ENCODE results near the gene MED10. TPM values are rescaled to one million over a fixed set of nuclear protein-coding genes. Genes with fewer than 3 reads are reported as not detected.

Gene MED10, protein sequence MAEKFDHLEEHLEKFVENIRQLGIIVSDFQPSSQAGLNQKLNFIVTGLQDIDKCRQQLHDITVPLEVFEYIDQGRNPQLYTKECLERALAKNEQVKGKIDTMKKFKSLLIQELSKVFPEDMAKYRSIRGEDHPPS
- 20.8 TPM for polyA plus RNA-seq (2013, experiment 1 of 2)
- 21.2 TPM for polyA plus RNA-seq (2013, experiment 2 of 2)

DNA sequence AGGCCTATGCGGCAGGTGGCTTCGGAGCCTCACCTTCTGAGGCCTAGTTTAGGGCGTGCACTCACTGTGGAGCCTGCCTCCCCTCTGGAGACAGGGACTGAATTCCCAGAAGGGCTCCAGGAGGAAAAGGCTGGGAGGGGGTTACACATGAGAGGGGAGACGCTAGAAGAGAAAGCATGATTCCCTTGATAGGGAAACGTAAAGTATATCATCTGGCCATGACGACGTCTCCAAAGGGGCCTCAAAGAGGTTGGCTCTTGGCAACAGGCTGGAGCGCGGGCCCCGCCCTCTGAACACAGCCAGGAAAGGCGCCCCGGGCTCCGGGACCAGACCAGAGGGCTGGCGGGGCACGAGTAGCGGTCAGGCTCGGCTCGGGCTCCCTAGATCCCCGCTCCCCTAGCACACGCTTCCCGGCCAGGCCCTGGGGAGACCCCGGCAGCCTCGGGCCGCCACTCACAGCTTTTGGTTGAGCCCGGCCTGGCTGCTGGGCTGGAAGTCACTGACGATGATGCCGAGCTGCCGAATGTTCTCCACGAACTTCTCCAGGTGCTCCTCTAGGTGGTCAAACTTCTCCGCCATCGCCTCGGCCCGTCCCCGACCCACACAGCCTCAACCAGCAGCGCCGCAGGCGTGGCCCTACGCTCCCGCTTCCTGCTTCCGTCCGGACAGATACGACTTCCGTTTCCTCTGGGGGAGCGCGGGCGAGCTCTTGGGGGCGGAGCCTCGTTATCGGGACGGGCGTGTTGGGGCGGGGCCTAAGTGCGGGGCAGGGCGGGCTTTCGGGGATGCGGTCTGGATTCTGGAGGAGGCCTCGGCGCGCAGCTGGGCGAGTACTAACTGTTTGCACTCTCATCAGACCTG is at the start of gene MED10:
Gene MED10, minus strand, starts transcription at position 643 of the 861 bp plus-strand sequence. Its CDS starts 64 bp downstream, at position 579.
- under 1% methylated on average over 59 of the region's 60 CpGs for WGBS
- H3K4me1 ChIP-seq (ENCODE audit: insufficient read depth, low read length): peaks cover 4% of the 10 kb centered on the region; the same call in 1 of the 2 replicates
- peak within 1 kb of the TSS; percentile 40; the same call in 1 of the 2 replicates for H3K27ac ChIP-seq (ENCODE audit: low read depth, low read length)
- H3K27me3 ChIP-seq (ENCODE audit: insufficient read depth, low read length): no peaks in the 10 kb centered on the region
- no peaks in the 10 kb centered on the region for H3K9me3 ChIP-seq (ENCODE audit: insufficient read depth, low read depth, low read length)
- peak within 1 kb of the TSS; percentile 92 for H3K4me3 ChIP-seq (ENCODE audit: low read length)
- H3K9ac ChIP-seq (ENCODE audit: low read depth, low read length): peak within 1 kb of the TSS; percentile 80
- H3K36me3 ChIP-seq (ENCODE audit: insufficient read depth, low read length): peaks cover 40% of the 10 kb centered on the region

DNA sequence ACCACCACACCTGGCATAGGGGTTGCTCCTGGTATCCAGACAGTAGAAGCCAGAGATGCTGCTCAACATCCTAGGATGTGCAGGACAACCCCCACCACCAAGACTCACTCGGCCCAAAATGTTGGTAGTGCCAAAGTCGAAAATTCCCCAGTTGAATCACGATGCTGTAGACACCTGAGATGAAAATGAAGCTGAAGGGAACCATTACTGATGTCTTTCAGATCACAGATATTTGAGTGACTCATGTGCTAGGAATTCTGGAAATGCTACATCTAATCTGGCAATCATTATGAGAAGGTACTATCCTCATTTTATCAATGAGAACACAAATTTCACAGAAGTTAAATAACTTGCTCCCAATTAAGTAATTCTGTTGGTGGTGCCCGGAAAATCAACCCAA is 49.3 kb upstream of the MED10 start:
- Histone ChIP-seq H3K27ac (ENCODE audit: low read depth, low read length) (no peak overlapping the region), H3K36me3 (ENCODE audit: insufficient read depth, low read length) (no peaks in the 10 kb centered on the region), H3K4me1 (ENCODE audit: insufficient read depth, low read length) (no peaks in the 10 kb centered on the region), H3K9me3 (ENCODE audit: insufficient read depth, low read depth, low read length) (no peaks in the 10 kb centered on the region), H3K4me3 (ENCODE audit: low read length) (no peak overlapping the region), H3K9ac (ENCODE audit: low read depth, low read length) (no peak overlapping the region), H3K27me3 (ENCODE audit: insufficient read depth, low read length) (peaks cover 3% of the 10 kb centered on the region; the same call in 1 of the 2 replicates)
- 77% methylated on average over 4 of the region's 4 CpGs for WGBS

DNA sequence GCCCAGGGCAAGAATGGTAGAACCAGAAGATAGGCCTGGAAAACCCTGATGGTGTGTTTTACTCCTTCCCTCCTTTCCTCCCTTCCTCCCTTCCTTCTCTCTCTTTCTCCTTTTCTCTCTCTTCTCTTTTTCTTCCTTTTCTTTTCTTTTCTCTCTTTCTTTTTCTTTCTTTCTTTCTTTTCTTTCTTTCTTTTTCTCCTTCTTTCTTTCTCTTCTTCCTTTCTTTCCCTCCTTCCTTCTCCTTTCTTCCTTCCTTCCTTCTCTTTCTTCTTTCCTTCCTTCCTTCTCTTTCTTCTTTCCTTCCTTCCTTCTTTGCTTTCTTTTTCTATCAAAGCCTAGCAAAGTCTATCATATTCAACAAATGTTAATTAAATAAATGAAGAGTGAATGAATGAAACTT is 46.4 kb upstream of the MED10 start:
- H3K4me3 ChIP-seq (ENCODE audit: low read length): no peak overlapping the region
- H3K27me3 ChIP-seq (ENCODE audit: insufficient read depth, low read length): peaks cover 3% of the 10 kb centered on the region; the same call in 1 of the 2 replicates
- H3K27ac ChIP-seq (ENCODE audit: low read depth, low read length): no peak overlapping the region
- H3K36me3 ChIP-seq (ENCODE audit: insufficient read depth, low read length): no peaks in the 10 kb centered on the region
- H3K9ac ChIP-seq (ENCODE audit: low read depth, low read length): no peak overlapping the region
- no peaks in the 10 kb centered on the region for H3K4me1 ChIP-seq (ENCODE audit: insufficient read depth, low read length)
- H3K9me3 ChIP-seq (ENCODE audit: insufficient read depth, low read depth, low read length): no peaks in the 10 kb centered on the region

GRCh38 chr5:6424110-6424659 is 45.8 kb upstream of the MED10 start:
- H3K4me3 ChIP-seq (ENCODE audit: low read length): no peak overlapping the region
- 90% methylated on average over 8 of the region's 8 CpGs for WGBS
- H3K4me1 ChIP-seq (ENCODE audit: insufficient read depth, low read length): no peaks in the 10 kb centered on the region
- no peaks in the 10 kb centered on the region for H3K36me3 ChIP-seq (ENCODE audit: insufficient read depth, low read length)
- peaks cover 3% of the 10 kb centered on the region; the same call in 1 of the 2 replicates for H3K27me3 ChIP-seq (ENCODE audit: insufficient read depth, low read length)
- no peaks in the 10 kb centered on the region for H3K9me3 ChIP-seq (ENCODE audit: insufficient read depth, low read depth, low read length)
- H3K9ac ChIP-seq (ENCODE audit: low read depth, low read length): no peak overlapping the region
- no peak overlapping the region for H3K27ac ChIP-seq (ENCODE audit: low read depth, low read length)

DNA sequence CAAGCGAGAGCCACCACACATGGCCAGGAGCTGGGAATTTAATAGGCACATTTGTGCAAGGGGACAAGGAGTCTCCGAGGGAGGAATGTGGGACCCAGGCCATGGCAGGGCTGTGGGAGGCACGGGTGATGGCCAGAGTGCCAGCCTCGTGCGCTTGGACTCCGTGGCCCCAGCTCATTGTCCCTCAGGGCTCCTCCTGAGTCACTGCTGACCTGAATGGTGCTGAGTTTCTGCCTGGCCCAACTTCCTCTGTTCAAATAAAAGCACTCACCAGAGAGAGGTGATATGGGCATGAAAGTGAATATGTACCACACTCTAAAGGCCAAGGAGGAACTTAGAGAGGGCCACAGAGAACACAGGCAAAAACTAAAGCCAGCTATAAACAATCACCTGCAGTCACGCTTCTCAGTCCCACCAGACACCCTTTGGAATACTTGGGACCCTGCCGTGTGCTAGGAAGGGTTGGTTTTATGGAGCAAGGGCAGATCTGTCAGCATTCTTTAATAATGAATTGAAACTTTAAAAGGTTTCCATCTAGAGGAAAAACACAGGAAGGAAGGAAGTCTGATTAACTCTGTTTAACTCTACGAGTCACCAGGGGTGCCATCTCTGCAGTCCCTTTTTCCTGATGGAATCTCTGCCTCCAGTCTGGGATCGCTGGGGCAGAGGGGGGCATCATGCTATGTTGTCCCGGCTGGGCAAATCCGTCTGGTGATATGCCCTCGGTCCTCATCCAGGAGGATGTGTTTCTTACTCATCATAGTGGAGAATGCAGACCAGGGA is 45.2 kb upstream of the MED10 start:
- Histone ChIP-seq H3K27me3 (ENCODE audit: insufficient read depth, low read length) (peaks cover 3% of the 10 kb centered on the region; the same call in 1 of the 2 replicates), H3K36me3 (ENCODE audit: insufficient read depth, low read length) (no peaks in the 10 kb centered on the region), H3K9me3 (ENCODE audit: insufficient read depth, low read depth, low read length) (no peaks in the 10 kb centered on the region), H3K27ac (ENCODE audit: low read depth, low read length) (no peak overlapping the region), H3K4me1 (ENCODE audit: insufficient read depth, low read length) (no peaks in the 10 kb centered on the region), H3K9ac (ENCODE audit: low read depth, low read length) (no peak overlapping the region), H3K4me3 (ENCODE audit: low read length) (no peak overlapping the region)
- 91% methylated on average over 13 of the region's 13 CpGs for WGBS

- Histone ChIP-seq H3K4me1 (ENCODE audit: insufficient read depth, low read length) (no peaks in the 10 kb centered on the region), H3K9ac (ENCODE audit: low read depth, low read length) (no peak overlapping the region), H3K27ac (ENCODE audit: low read depth, low read length) (no peak overlapping the region), H3K27me3 (ENCODE audit: insufficient read depth, low read length) (no peaks in the 10 kb centered on the region), H3K36me3 (ENCODE audit: insufficient read depth, low read length) (no peaks in the 10 kb centered on the region), H3K9me3 (ENCODE audit: insufficient read depth, low read depth, low read length) (no peaks in the 10 kb centered on the region), H3K4me3 (ENCODE audit: low read length) (no peak overlapping the region)
- 91% methylated on average over 6 of the region's 8 CpGs for WGBS
Measured at GRCh38 chr5:6419340-6419852, 41.0 kb upstream of the MED10 start.

DNA sequence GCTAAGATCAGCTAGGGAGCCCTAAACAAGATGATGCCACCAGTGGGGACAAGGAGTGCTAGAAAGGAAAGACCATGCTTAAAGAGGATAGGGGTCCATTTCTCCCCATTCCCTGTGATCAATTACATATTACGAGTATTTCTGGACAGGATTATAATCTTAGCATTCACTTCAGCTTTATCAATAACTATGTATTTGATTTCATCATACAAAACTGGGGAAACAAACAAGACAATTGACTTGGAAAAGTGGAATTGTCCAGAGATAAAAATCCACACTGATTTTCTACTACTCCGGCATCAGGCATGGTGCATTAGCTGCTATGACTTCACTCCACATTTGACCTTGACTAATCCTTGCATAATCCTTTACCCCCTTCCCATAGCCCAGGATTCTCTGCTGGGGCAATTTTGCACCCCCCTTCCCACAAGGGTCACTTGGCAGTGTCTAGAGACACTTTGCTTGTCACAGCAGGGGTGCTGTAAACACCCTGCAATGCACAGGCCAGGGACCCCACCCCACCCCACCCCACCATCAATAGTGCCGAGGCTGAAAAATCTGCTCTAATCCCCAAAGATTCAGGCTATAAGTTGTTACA is 40.4 kb upstream of the MED10 start:
- WGBS: over 99% methylated on average over 3 of the region's 3 CpGs
- no peaks in the 10 kb centered on the region for H3K9me3 ChIP-seq (ENCODE audit: insufficient read depth, low read depth, low read length)
- no peak overlapping the region for H3K9ac ChIP-seq (ENCODE audit: low read depth, low read length)
- H3K27me3 ChIP-seq (ENCODE audit: insufficient read depth, low read length): no peaks in the 10 kb centered on the region
- no peak overlapping the region for H3K27ac ChIP-seq (ENCODE audit: low read depth, low read length)
- H3K4me3 ChIP-seq (ENCODE audit: low read length): no peak overlapping the region
- H3K4me1 ChIP-seq (ENCODE audit: insufficient read depth, low read length): no peaks in the 10 kb centered on the region
- no peaks in the 10 kb centered on the region for H3K36me3 ChIP-seq (ENCODE audit: insufficient read depth, low read length)

- H3K36me3 ChIP-seq (ENCODE audit: insufficient read depth, low read length): no peaks in the 10 kb centered on the region
- H3K9me3 ChIP-seq (ENCODE audit: insufficient read depth, low read depth, low read length): no peaks in the 10 kb centered on the region
- H3K9ac ChIP-seq (ENCODE audit: low read depth, low read length): no peak overlapping the region
- 90% methylated on average over 10 of the region's 10 CpGs for WGBS
- no peaks in the 10 kb centered on the region for H3K27me3 ChIP-seq (ENCODE audit: insufficient read depth, low read length)
- no peak overlapping the region for H3K27ac ChIP-seq (ENCODE audit: low read depth, low read length)
- no peak overlapping the region for H3K4me3 ChIP-seq (ENCODE audit: low read length)
- no peaks in the 10 kb centered on the region for H3K4me1 ChIP-seq (ENCODE audit: insufficient read depth, low read length)
Measured at GRCh38 chr5:6417657-6418056, 39.3 kb upstream of the MED10 start.

- H3K9ac ChIP-seq (ENCODE audit: low read depth, low read length): no peak overlapping the region
- H3K9me3 ChIP-seq (ENCODE audit: insufficient read depth, low read depth, low read length): no peaks in the 10 kb centered on the region
- no peak overlapping the region for H3K4me3 ChIP-seq (ENCODE audit: low read length)
- H3K4me1 ChIP-seq (ENCODE audit: insufficient read depth, low read length): no peaks in the 10 kb centered on the region
- H3K36me3 ChIP-seq (ENCODE audit: insufficient read depth, low read length): no peaks in the 10 kb centered on the region
- H3K27ac ChIP-seq (ENCODE audit: low read depth, low read length): no peak overlapping the region
- H3K27me3 ChIP-seq (ENCODE audit: insufficient read depth, low read length): no peaks in the 10 kb centered on the region
- WGBS: 91% methylated on average over 4 of the region's 4 CpGs
Measured at GRCh38 chr5:6412811-6413210, 34.5 kb upstream of the MED10 start.

DNA sequence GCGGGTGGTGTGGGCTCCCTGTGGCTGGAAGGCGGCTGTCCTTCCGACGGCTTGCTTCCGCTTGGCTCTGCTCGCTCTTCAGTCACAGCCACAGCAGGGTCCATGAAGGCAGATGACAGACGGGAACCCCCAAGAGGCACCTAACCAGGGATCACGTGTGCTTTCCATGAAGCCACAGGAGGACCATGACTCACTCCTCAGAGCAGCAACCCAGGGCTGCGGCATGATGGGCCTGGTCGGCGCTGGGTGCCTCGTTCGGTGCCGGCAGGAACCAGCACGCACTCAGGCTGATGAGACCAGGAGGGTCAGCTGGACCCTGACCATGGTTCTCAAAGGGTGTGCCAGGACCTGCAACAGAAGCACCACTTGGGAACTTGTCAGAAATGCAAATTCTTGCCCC is 32.8 kb upstream of the MED10 start:
- Histone ChIP-seq H3K9ac (ENCODE audit: low read depth, low read length) (no peak overlapping the region), H3K27ac (ENCODE audit: low read depth, low read length) (no peak overlapping the region), H3K4me1 (ENCODE audit: insufficient read depth, low read length) (0 out of 2 replicates have a peak, but pooled peaks cover 5% of the 10 kb centered on the region), H3K4me3 (ENCODE audit: low read length) (no peak overlapping the region), H3K27me3 (ENCODE audit: insufficient read depth, low read length) (no peaks in the 10 kb centered on the region), H3K36me3 (ENCODE audit: insufficient read depth, low read length) (no peaks in the 10 kb centered on the region), H3K9me3 (ENCODE audit: insufficient read depth, low read depth, low read length) (no peaks in the 10 kb centered on the region)
- WGBS: 92% methylated on average over 15 of the region's 15 CpGs

Measured in HUES64 (cell line).